K562 (cell line): ENCODE measurements around the gene SYNE2. TPM values are rescaled to one million over a fixed set of nuclear protein-coding genes. Genes with fewer than 3 reads are reported as not detected.

ENCODE experiments used
- ATAC-seq: fragments of 200-7000 bp; cut with Tn5 transposase; 3 replicates; pipeline ENCODE4 v1.9.1; 2020; ENCODE audit warnings: moderate library complexity
- BruUV-seq: library from RNA; stranded (reverse); fragments of 400-500 nt; replicated peaks from 2 replicates; lab custom pipeline; 2021; lab: Mats Ljungman, UMichigan
- CTCF ChIA-PET: fragments of 300-600 bp; formaldehyde crosslinking; extraction: SDS; loops from one replicate; lab custom pipeline; 2021; ENCODE audit warnings: low intra/inter-chr PET ratio; lab: Yijun Ruan, JAX
- POLR2A ChIA-PET: fragments of 300-600, 350-650 bp; sonication (Branson Sonifier 250); formaldehyde crosslinking; extraction: SDS; loops from one replicate; lab custom pipeline; 2021; ENCODE audit warnings: antibody characterized with exemption, inconsistent platforms; lab: Yijun Ruan, JAX
- DNase-seq, 4 experiments: peaks; one replicate each; pipeline versions ENCODE4 v3.0.0 to v3.0.0-alpha.2; 2011 to 2018; ENCODE audit warnings: low spot score in 3 of 4, mixed read lengths in 3 of 4; ENCODE audit errors: extremely low read depth in 1 of 4
- FAIRE-seq: peaks from 2 replicates; lab custom pipeline; 2011; peaks lifted over from hg19 to GRCh38; lab: Jason Lieb, UNC
- H2AFZ ChIP-seq: 2 replicates; pipeline ENCODE4 v1.6.0; 2011; ENCODE audit warnings: low read depth, low read length, control low read depth, inconsistent platforms
- H3K27ac ChIP-seq: fragments of 200-600 bp; 3 replicates; pipeline ENCODE4 v1.8.0; 2011; ENCODE audit warnings: low read depth, mild to moderate bottlenecking, control low read depth, inconsistent platforms, low read length, moderate library complexity, mixed read lengths; ENCODE audit errors: extremely low read depth
- H3K27me3 ChIP-seq, 2 experiments: fragments of 300-600 bp in 1 of 2; 2 replicates in 1 of 2; 3 replicates in 1 of 2; pipeline versions ENCODE4 v1.6.0 to v1.8.0; 2011; ENCODE audit warnings: inconsistent platforms in 2 of 2, low read length in 2 of 2, mild to moderate bottlenecking in 1 of 2, mixed read lengths in 1 of 2, moderate library complexity in 1 of 2; ENCODE audit not compliant: control insufficient read depth in 2 of 2, insufficient read depth in 2 of 2
- H3K36me3 ChIP-seq: fragments of 300-600 bp; 3 replicates; pipeline ENCODE4 v1.8.0; 2011; ENCODE audit warnings: mild to moderate bottlenecking, low read length, inconsistent platforms; ENCODE audit not compliant: control insufficient read depth, insufficient read depth
- H3K4me1 ChIP-seq, 2 experiments: fragments of 200-600 bp in 1 of 2; replicated peaks in 1 of 2; 2 replicates in 1 of 2; 3 replicates in 1 of 2; pipeline versions ENCODE4 v1.5.1 to v1.8.0; 2011; ENCODE audit warnings: inconsistent platforms in 2 of 2, low read length in 2 of 2, mild to moderate bottlenecking in 1 of 2, mixed read lengths in 1 of 2, moderate library complexity in 1 of 2; ENCODE audit not compliant: control insufficient read depth in 2 of 2, insufficient read depth in 2 of 2
- H3K4me2 ChIP-seq: 2 replicates; pipeline ENCODE4 v1.6.1; 2011; ENCODE audit warnings: low read length, control low read depth, inconsistent platforms, mixed read lengths; ENCODE audit not compliant: insufficient read depth
- H3K4me3 ChIP-seq: fragments of 200-600 bp; sonication (generic), shearing (Covaris generic); 2 replicates; pipeline ENCODE4 v1.5.1; 2016; ENCODE audit warnings: control low read depth, inconsistent platforms
- H3K79me2 ChIP-seq: fragments of 200-600 bp; 3 replicates; pipeline ENCODE4 v1.8.0; 2011; ENCODE audit warnings: low read length, inconsistent platforms; ENCODE audit not compliant: control insufficient read depth, insufficient read depth
- H3K9ac ChIP-seq, 2 experiments: 2 replicates each; pipeline versions ENCODE4 v1.6.0 to v1.6.1; 2011; ENCODE audit warnings: low read depth in 2 of 2, low read length in 2 of 2, control low read depth in 1 of 2, inconsistent platforms in 1 of 2, mild to moderate bottlenecking in 1 of 2, mixed read lengths in 1 of 2; ENCODE audit not compliant: insufficient read depth in 1 of 2
- H3K9me1 ChIP-seq: one replicate; pipeline ENCODE4 v1.6.0; 2011; ENCODE audit warnings: inconsistent platforms, mild to moderate bottlenecking, low read length, moderate library complexity; ENCODE audit not compliant: control insufficient read depth, insufficient read depth
- H3K9me3 ChIP-seq: replicated peaks from 2 replicates; pipeline ENCODE4 v1.5.1; 2011; ENCODE audit warnings: low read depth, low read length, inconsistent platforms; ENCODE audit not compliant: control insufficient read depth, insufficient read depth
- H4K20me1 ChIP-seq: replicated peaks from 2 replicates; pipeline ENCODE4 v1.6.1; 2011; ENCODE audit warnings: low read length, inconsistent platforms, mixed read lengths; ENCODE audit not compliant: control insufficient read depth, insufficient read depth
- EP300 ChIP-seq: IDR thresholded peaks from 2 replicates; pipeline ENCODE4 v1.6.1; 2012; ENCODE audit warnings: low read length, improper control_type of control experiment
- FOXA3 ChIP-seq, 2 experiments: fragments of 450-650 bp in 1 of 2; sonication (generic) in 1 of 2; formaldehyde crosslinking; IDR thresholded peaks in 1 of 2; conservative IDR thresholded peaks in 1 of 2; 2 replicates each; pipeline versions ENCODE4 v1.4.0 to v1.8.0; 2020 to 2022; ENCODE audit warnings: mild to moderate bottlenecking in 2 of 2, missing genetic modification reagents in 1 of 2
- MEIS2 ChIP-seq: fragments of 450-650 bp; IDR thresholded peaks from 2 replicates; pipeline ENCODE4 v1.6.1; 2014; ENCODE audit warnings: mild to moderate bottlenecking; ENCODE audit not compliant: partially characterized antibody
- MTF1 ChIP-seq: fragments of 250-450 bp; sonication (Bioruptor Pico); IDR thresholded peaks from 2 replicates; pipeline ENCODE4 v1.9.0; 2021; ENCODE audit warnings: moderate library complexity, mild to moderate bottlenecking, inconsistent platforms, borderline replicate concordance
- NFIC ChIP-seq: fragments of 450-650 bp; IDR thresholded peaks from 2 replicates; pipeline ENCODE4 v1.6.1; 2017; ENCODE audit warnings: mild to moderate bottlenecking, inconsistent platforms
- TAF9B ChIP-seq: fragments of 450-650 bp; IDR thresholded peaks from 2 replicates; pipeline ENCODE4 v1.6.1; 2018; ENCODE audit warnings: mild to moderate bottlenecking; ENCODE audit not compliant: partially characterized antibody
- TOE1 ChIP-seq, 2 experiments: fragments of 450-650 bp in 1 of 2; sonication (generic) in 1 of 2; formaldehyde crosslinking in 1 of 2; IDR thresholded peaks; 2 replicates each; pipeline versions ENCODE4 v1.7.1 to v1.8.0; 2016 to 2022; ENCODE audit warnings: borderline replicate concordance in 2 of 2, mild to moderate bottlenecking in 2 of 2, antibody characterized with exemption in 1 of 2, inconsistent platforms in 1 of 2, low read depth in 1 of 2, missing genetic modification reagents in 1 of 2, moderate library complexity in 1 of 2
- WGBS: fragments of 100-300 bp; shearing (Covaris generic); methylation state at CpG from one replicate; pipeline ENCODE4 v1.1.6; 2016; ENCODE audit warnings: low coverage, mixed read lengths; ENCODE audit not compliant: insufficient coverage; ENCODE audit errors: missing lambda C conversion rate; 5-methylcytosine and 5-hydroxymethylcytosine counted together
- in situ Hi-C: fragments of 300-500 bp; cut with MboI; formaldehyde crosslinking; loops from 4 replicates; pipeline ENCODE4 v1.15.0; 2018; ENCODE audit warnings: inconsistent platforms, mixed read lengths
- intact Hi-C: fragments of 100-400 bp; cut with micrococcal nuclease; formaldehyde crosslinking; loops from 2 replicates; pipeline ENCODE4 v1.14.2; 2022
- polyA plus RNA-seq, 8 experiments: library from polyadenylated mRNA; depleted of rRNA in 4 of 8; stranded (reverse) in 5 of 8; unstranded in 3 of 8; fragments of >200 nt; fragmentation: Nextera tagmentation in 2 of 8; fragmentation: Illumina TruSeq in 1 of 8; extraction: Ambion mirVana in 2 of 8; extraction: Trizol in 1 of 8; gene quantifications; 2 replicates each; pipeline versions ENCODE4 v1.2.1 to v1.2.3, GENCODE V29; 2011 to 2014; ENCODE audit warnings: inconsistent platforms in 1 of 8, missing spikeins in 1 of 8
- total RNA-seq, 7 experiments: library from RNA; depleted of rRNA in 6 of 7; stranded (reverse); fragments of >200 nt in 6 of 7; fragmentation: Illumina TruSeq in 2 of 7; extraction: Trizol in 2 of 7; gene quantifications; 2 replicates each; pipeline versions ENCODE4 v1.2.1 to v1.2.3, GENCODE V29; 2011 to 2021; ENCODE audit warnings: low replicate concordance in 1 of 7
- TF ChIP-seq, protein P1 (sequence below): fragments of 250-450 bp; sonication (Bioruptor Pico); IDR thresholded peaks from 2 replicates; pipeline ENCODE4 v1.8.0; 2021; ENCODE audit warnings: borderline replicate concordance, mild to moderate bottlenecking, moderate library complexity; ENCODE audit not compliant: poor library complexity, severe bottlenecking
- TF ChIP-seq, protein P2 (sequence below): fragments of 150-350 bp; conservative IDR thresholded peaks from 2 replicates; pipeline ENCODE4 v1.6.1; 2014; ENCODE audit warnings: low read length
- TF ChIP-seq, protein P3 (sequence below), 2 experiments: fragments of 450-650 bp; formaldehyde crosslinking in 1 of 2; IDR thresholded peaks; 2 replicates each; pipeline versions ENCODE4 v1.4.0 to v1.6.1; 2014 to 2020; ENCODE audit warnings: mild to moderate bottlenecking in 2 of 2, borderline replicate concordance in 1 of 2, low read depth in 1 of 2

The SYNE2 gene
- total and polyA plus RNA-seq, 9 of the 15 experiments (the other 6 are each of a cell fraction or from before 2014, with no cell fraction given) = 0.06 to 0.53 (median 0.11) TPM

DNA sequence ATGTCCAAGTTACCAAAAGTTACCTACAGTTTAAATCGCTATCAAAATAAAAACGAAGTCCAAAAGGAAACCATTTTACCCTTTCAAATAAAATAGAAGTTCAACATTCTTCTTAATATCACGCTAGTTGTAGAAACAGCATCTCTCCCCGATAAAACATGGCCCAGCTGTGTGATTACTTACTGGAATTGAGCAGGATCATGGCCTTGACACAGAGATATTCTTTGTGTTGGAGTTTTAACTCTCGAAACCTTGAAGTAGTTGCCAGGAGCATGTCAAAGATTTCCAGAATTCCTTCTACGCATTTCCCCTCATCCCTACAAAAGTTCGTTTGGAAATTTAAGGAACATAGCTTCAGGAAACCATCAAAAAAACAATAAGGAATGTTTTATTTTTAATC, 396.6 kb downstream of the SYNE2 start:
- Histone ChIP-seq H3K79me2 (no peaks in the 10 kb centered on the region), H3K36me3 (no peaks in the 10 kb centered on the region), H3K9me3 (no peaks in the 10 kb centered on the region), H3K4me2 (no peak overlapping the region), H3K4me1 (no peaks in the 10 kb centered on the region), H3K27me3 (no peaks in the 10 kb centered on the region), H3K9me1 (no peaks in the 10 kb centered on the region), H2AFZ (no peak overlapping the region), H3K9ac (no peak overlapping the region), H3K27ac (no peak overlapping the region), H4K20me1 (no peaks in the 10 kb centered on the region), H3K4me3 (no peak overlapping the region)
- WGBS = 63% methylated on average over 7 of the region's 7 CpGs
- FAIRE-seq (no peak), DNase-seq (no peak), ATAC-seq (no peak)
- in situ Hi-C loops (no loop called here), intact Hi-C loops (no loop called here)
- ChIA-PET CTCF (no interaction called here), POLR2A (no interaction called here)
- no TSS peak for BruUV-seq
- TF ChIP-seq MEIS2 = no peak
- no peak for TF ChIP-seq FOXA3 (CRISPR knock-in tag; conservative IDR thresholded peaks at IDR 0.05 in 1 of 2, IDR thresholded peaks at IDR 0.05 in 1 of 2)
- TF ChIP-seq, protein P1, sequence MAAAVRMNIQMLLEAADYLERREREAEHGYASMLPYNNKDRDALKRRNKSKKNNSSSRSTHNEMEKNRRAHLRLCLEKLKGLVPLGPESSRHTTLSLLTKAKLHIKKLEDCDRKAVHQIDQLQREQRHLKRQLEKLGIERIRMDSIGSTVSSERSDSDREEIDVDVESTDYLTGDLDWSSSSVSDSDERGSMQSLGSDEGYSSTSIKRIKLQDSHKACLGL (CRISPR knock-in tag) = no peak
- TF ChIP-seq, protein P2, sequence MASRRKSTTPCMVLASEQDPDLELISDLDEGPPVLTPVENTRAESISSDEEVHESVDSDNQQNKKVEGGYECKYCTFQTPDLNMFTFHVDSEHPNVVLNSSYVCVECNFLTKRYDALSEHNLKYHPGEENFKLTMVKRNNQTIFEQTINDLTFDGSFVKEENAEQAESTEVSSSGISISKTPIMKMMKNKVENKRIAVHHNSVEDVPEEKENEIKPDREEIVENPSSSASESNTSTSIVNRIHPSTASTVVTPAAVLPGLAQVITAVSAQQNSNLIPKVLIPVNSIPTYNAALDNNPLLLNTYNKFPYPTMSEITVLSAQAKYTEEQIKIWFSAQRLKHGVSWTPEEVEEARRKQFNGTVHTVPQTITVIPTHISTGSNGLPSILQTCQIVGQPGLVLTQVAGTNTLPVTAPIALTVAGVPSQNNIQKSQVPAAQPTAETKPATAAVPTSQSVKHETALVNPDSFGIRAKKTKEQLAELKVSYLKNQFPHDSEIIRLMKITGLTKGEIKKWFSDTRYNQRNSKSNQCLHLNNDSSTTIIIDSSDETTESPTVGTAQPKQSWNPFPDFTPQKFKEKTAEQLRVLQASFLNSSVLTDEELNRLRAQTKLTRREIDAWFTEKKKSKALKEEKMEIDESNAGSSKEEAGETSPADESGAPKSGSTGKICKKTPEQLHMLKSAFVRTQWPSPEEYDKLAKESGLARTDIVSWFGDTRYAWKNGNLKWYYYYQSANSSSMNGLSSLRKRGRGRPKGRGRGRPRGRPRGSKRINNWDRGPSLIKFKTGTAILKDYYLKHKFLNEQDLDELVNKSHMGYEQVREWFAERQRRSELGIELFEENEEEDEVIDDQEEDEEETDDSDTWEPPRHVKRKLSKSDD = no peak
- TF ChIP-seq NFIC = no peak
- TF ChIP-seq EP300 = no peak
- TF ChIP-seq, protein P3, sequence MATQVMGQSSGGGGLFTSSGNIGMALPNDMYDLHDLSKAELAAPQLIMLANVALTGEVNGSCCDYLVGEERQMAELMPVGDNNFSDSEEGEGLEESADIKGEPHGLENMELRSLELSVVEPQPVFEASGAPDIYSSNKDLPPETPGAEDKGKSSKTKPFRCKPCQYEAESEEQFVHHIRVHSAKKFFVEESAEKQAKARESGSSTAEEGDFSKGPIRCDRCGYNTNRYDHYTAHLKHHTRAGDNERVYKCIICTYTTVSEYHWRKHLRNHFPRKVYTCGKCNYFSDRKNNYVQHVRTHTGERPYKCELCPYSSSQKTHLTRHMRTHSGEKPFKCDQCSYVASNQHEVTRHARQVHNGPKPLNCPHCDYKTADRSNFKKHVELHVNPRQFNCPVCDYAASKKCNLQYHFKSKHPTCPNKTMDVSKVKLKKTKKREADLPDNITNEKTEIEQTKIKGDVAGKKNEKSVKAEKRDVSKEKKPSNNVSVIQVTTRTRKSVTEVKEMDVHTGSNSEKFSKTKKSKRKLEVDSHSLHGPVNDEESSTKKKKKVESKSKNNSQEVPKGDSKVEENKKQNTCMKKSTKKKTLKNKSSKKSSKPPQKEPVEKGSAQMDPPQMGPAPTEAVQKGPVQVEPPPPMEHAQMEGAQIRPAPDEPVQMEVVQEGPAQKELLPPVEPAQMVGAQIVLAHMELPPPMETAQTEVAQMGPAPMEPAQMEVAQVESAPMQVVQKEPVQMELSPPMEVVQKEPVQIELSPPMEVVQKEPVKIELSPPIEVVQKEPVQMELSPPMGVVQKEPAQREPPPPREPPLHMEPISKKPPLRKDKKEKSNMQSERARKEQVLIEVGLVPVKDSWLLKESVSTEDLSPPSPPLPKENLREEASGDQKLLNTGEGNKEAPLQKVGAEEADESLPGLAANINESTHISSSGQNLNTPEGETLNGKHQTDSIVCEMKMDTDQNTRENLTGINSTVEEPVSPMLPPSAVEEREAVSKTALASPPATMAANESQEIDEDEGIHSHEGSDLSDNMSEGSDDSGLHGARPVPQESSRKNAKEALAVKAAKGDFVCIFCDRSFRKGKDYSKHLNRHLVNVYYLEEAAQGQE (IDR thresholded peaks at IDR 0.05; ENCODE audit: borderline replicate concordance) = no peak
- TF ChIP-seq, protein P3 (CRISPR knock-in tag; IDR thresholded peaks at IDR 0.05; ENCODE audit: low read depth) = no peak
- no peak for TF ChIP-seq TOE1 (IDR thresholded peaks at IDR 0.05; ENCODE audit: borderline replicate concordance)
- TF ChIP-seq TOE1 (CRISPR knock-in tag; IDR thresholded peaks at IDR 0.05; ENCODE audit: borderline replicate concordance, low read depth) = no peak
- no peak for TF ChIP-seq MTF1 (CRISPR knock-in tag)
- no peak for TF ChIP-seq TAF9B
